Measurements from ENCODE around the gene GDI1.

GDI1 gene

DNA sequence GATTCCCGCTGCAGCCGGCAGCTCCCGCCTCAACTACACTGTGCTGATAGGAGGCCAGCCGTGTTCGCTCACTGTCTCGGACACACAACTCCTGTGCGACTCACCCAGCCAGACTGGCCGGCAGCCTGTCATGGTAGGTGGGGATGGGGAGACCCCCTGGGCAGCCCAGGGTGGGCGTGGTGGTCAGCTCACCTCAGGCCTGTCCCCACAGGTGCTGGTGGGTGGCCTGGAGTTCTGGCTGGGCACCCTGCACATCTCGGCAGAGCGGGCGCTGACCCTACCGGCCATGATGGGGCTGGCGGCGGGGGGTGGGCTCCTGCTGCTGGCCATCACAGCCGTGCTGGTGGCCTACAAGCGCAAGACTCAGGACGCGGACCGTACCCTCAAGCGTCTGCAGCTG is 30.6 kb downstream of the GDI1 start:
- peak overlapping the region; percentile 23 for H2AFZ ChIP-seq (ENCODE audit: low read depth, low read length)
- H4K91ac ChIP-seq (ENCODE audit: low read length) = no peak overlapping the region
- no peak overlapping the region for H2BK120ac ChIP-seq (ENCODE audit: low read depth, low read length)
- no peak overlapping the region for H3K4ac ChIP-seq (ENCODE audit: low read depth in 1 of 2, low read length in 2 of 2)
- peaks cover 71 to 100% of the 10 kb centered on the region in 2 experiments for H3K36me3 ChIP-seq (ENCODE audit: control insufficient read depth in 1 of 2, insufficient read depth in 2 of 2, low read depth in 1 of 2, low read length in 2 of 2)
- no peak overlapping the region for H3K27ac ChIP-seq (ENCODE audit: low read length, poor library complexity, severe bottlenecking)
- no peak overlapping the region for H3K4me2 ChIP-seq (ENCODE audit: low read length, poor library complexity, severe bottlenecking)
- no peak overlapping the region for H4K8ac ChIP-seq (ENCODE audit: low read length)
- H3K18ac ChIP-seq (ENCODE audit: low read depth in 1 of 2, low read length in 2 of 2) = no peak overlapping the region
- H2AK5ac ChIP-seq (ENCODE audit: low read length, severe bottlenecking) = no peak overlapping the region
- WGBS = 97% methylated on average over 15 of the region's 21 CpGs
- no peaks in the 10 kb centered on the region for H3K9me3 ChIP-seq (ENCODE audit: control insufficient read depth, low read length)
- peaks cover 17% of the 10 kb centered on the region for H3K79me1 ChIP-seq (replicated peaks; ENCODE audit: low read length, poor library complexity, severe bottlenecking)
- H3K4me3 ChIP-seq (ENCODE audit: insufficient read depth in 1 of 2, low read depth in 1 of 2, low read length in 2 of 2) = no peak overlapping the region
- H2BK5ac ChIP-seq (ENCODE audit: low read depth, low read length, poor library complexity, severe bottlenecking) = no peak overlapping the region
- no peak overlapping the region for H3K9ac ChIP-seq (ENCODE audit: low read length)
- no peak overlapping the region for H3K23ac ChIP-seq (ENCODE audit: low read length in 2 of 2)
- H2BK12ac ChIP-seq (ENCODE audit: low read length in 2 of 2) = no peak overlapping the region
- DNase-seq = no peak
- no peak overlapping the region for H3K14ac ChIP-seq (ENCODE audit: low read length in 2 of 2)
- H2BK15ac ChIP-seq (ENCODE audit: low read depth, poor library complexity, severe bottlenecking) = no peak overlapping the region
- no peaks in the 10 kb centered on the region for H3K27me3 ChIP-seq (ENCODE audit: control insufficient read depth in 1 of 2, insufficient read depth in 1 of 2, low read length in 2 of 2)
- H3K4me1 ChIP-seq (ENCODE audit: control insufficient read depth, insufficient read depth, low read depth, low read length) = no peaks in the 10 kb centered on the region

DNA sequence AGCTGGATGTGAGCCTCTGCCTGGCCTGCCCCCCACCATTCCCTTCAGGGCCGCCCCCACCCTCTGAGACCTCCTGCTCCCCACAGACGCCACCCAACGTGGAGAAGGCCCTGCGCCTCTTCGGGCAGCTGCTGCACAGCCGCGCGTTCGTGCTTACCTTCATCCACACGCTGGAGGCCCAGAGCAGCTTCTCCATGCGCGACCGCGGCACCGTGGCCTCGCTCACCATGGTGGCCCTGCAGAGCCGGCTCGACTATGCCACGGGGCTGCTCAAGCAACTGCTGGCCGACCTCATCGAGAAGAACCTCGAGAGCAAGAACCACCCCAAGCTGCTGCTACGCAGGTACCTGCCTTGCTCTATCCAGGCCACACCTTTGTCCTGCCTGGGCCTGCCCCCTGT is 31.3 kb downstream of the GDI1 start:
- Histone ChIP-seq H3K79me1 (replicated peaks; ENCODE audit: low read length, poor library complexity, severe bottlenecking) (peaks cover 16% of the 10 kb centered on the region), H3K4ac (ENCODE audit: low read depth in 1 of 2, low read length in 2 of 2) (no peak overlapping the region), H2AFZ (ENCODE audit: low read depth, low read length) (no peak overlapping the region), H4K8ac (ENCODE audit: low read length) (no peak overlapping the region), H3K9ac (ENCODE audit: low read length) (no peak overlapping the region), H3K4me3 (ENCODE audit: insufficient read depth in 1 of 2, low read depth in 1 of 2, low read length in 2 of 2) (no peak overlapping the region), H3K27ac (ENCODE audit: low read length, poor library complexity, severe bottlenecking) (no peak overlapping the region), H3K27me3 (ENCODE audit: control insufficient read depth in 1 of 2, insufficient read depth in 1 of 2, low read length in 2 of 2) (no peaks in the 10 kb centered on the region), H2BK15ac (ENCODE audit: low read depth, poor library complexity, severe bottlenecking) (no peak overlapping the region), H2BK12ac (ENCODE audit: low read length in 2 of 2) (no peak overlapping the region), H2BK120ac (ENCODE audit: low read depth, low read length) (no peak overlapping the region), H3K4me1 (ENCODE audit: control insufficient read depth, insufficient read depth, low read depth, low read length) (no peaks in the 10 kb centered on the region), H3K36me3 (ENCODE audit: control insufficient read depth in 1 of 2, insufficient read depth in 2 of 2, low read depth in 1 of 2, low read length in 2 of 2) (peaks cover 65 to 100% of the 10 kb centered on the region in 2 experiments), H4K91ac (ENCODE audit: low read length) (no peak overlapping the region), H2AK5ac (ENCODE audit: low read length, severe bottlenecking) (no peak overlapping the region), H3K18ac (ENCODE audit: low read depth in 1 of 2, low read length in 2 of 2) (no peak overlapping the region), H2BK5ac (ENCODE audit: low read depth, low read length, poor library complexity, severe bottlenecking) (no peak overlapping the region), H3K4me2 (ENCODE audit: low read length, poor library complexity, severe bottlenecking) (no peak overlapping the region), H3K14ac (ENCODE audit: low read length in 2 of 2) (no peak overlapping the region), H3K23ac (ENCODE audit: low read length in 2 of 2) (no peak overlapping the region), H3K9me3 (ENCODE audit: control insufficient read depth, low read length) (no peaks in the 10 kb centered on the region)
- no peak for DNase-seq
- WGBS = 97% methylated on average over 22 of the region's 23 CpGs

DNA sequence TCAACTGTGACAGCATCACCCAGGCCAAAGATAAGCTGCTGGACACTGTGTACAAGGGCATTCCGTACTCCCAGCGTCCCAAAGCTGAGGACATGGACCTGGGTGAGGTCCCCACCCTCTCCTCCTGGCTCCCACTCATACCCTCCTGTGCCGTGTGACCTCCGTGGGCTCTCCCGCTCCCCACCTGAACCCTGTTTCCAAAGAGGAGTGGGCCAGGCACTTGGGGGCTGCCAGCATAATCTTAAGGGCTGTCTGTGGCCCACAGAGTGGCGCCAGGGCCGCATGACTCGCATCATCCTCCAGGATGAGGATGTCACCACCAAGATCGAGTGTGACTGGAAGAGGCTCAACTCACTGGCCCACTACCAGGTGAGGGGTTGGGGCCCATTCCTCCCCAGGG is 32.2 kb downstream of the GDI1 start:
- H3K4me3 ChIP-seq (ENCODE audit: insufficient read depth in 1 of 2, low read depth in 1 of 2, low read length in 2 of 2) = no peak overlapping the region
- H3K4ac ChIP-seq (ENCODE audit: low read depth in 1 of 2, low read length in 2 of 2) = no peak overlapping the region
- peaks cover 65 to 100% of the 10 kb centered on the region in 2 experiments for H3K36me3 ChIP-seq (ENCODE audit: control insufficient read depth in 1 of 2, insufficient read depth in 2 of 2, low read depth in 1 of 2, low read length in 2 of 2)
- H2BK15ac ChIP-seq (ENCODE audit: low read depth, poor library complexity, severe bottlenecking) = no peak overlapping the region
- no peak overlapping the region for H4K91ac ChIP-seq (ENCODE audit: low read length)
- peaks cover 14% of the 10 kb centered on the region for H3K79me1 ChIP-seq (replicated peaks; ENCODE audit: low read length, poor library complexity, severe bottlenecking)
- H3K23ac ChIP-seq (ENCODE audit: low read length in 2 of 2) = no peak overlapping the region
- H3K4me2 ChIP-seq (ENCODE audit: low read length, poor library complexity, severe bottlenecking) = no peak overlapping the region
- no peak overlapping the region for H2BK5ac ChIP-seq (ENCODE audit: low read depth, low read length, poor library complexity, severe bottlenecking)
- no peak overlapping the region for H3K18ac ChIP-seq (ENCODE audit: low read depth in 1 of 2, low read length in 2 of 2)
- H2AFZ ChIP-seq (ENCODE audit: low read depth, low read length) = no peak overlapping the region
- H2BK120ac ChIP-seq (ENCODE audit: low read depth, low read length) = no peak overlapping the region
- 97% methylated on average over 7 of the region's 9 CpGs for WGBS
- H3K9ac ChIP-seq (ENCODE audit: low read length) = no peak overlapping the region
- H4K8ac ChIP-seq (ENCODE audit: low read length) = no peak overlapping the region
- DNase-seq = no peak
- H3K14ac ChIP-seq (ENCODE audit: low read length in 2 of 2) = no peak overlapping the region
- no peak overlapping the region for H2AK5ac ChIP-seq (ENCODE audit: low read length, severe bottlenecking)
- H3K4me1 ChIP-seq (ENCODE audit: control insufficient read depth, insufficient read depth, low read depth, low read length) = no peaks in the 10 kb centered on the region
- H2BK12ac ChIP-seq (ENCODE audit: low read length in 2 of 2) = no peak overlapping the region
- no peaks in the 10 kb centered on the region for H3K27me3 ChIP-seq (ENCODE audit: control insufficient read depth in 1 of 2, insufficient read depth in 1 of 2, low read length in 2 of 2)
- H3K9me3 ChIP-seq (ENCODE audit: control insufficient read depth, low read length) = no peaks in the 10 kb centered on the region
- no peak overlapping the region for H3K27ac ChIP-seq (ENCODE audit: low read length, poor library complexity, severe bottlenecking)

DNA sequence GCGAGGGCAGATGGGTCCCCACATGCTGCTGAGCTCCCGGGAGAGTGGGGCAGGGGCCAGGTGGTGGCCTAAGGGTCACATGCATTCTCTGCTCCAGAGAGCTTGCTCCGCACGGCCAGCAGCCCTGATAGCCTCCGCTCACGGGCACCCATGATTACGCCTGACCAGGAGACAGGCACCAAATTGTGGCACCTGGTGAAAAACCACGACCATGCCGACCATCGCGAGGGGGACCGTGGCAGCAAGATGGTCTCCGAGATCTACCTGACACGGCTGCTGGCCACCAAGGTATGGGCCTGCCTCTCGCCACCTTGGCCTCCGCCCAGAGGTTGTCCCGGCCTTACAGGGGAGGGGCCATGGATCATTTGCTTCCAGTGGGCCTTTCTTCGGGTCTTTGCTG is 32.9 kb downstream of the GDI1 start:
- H3K4ac ChIP-seq (ENCODE audit: low read depth in 1 of 2, low read length in 2 of 2) = no peak overlapping the region
- DNase-seq = no peak
- H4K91ac ChIP-seq (ENCODE audit: low read length) = no peak overlapping the region
- no peak overlapping the region for H2AFZ ChIP-seq (ENCODE audit: low read depth, low read length)
- H3K23ac ChIP-seq (ENCODE audit: low read length in 2 of 2) = no peak overlapping the region
- H2AK5ac ChIP-seq (ENCODE audit: low read length, severe bottlenecking) = no peak overlapping the region
- no peak overlapping the region for H3K4me2 ChIP-seq (ENCODE audit: low read length, poor library complexity, severe bottlenecking)
- no peak overlapping the region for H2BK120ac ChIP-seq (ENCODE audit: low read depth, low read length)
- H3K27me3 ChIP-seq (ENCODE audit: control insufficient read depth in 1 of 2, insufficient read depth in 1 of 2, low read length in 2 of 2) = no peaks in the 10 kb centered on the region
- 97% methylated on average over 18 of the region's 18 CpGs for WGBS
- peaks cover 12% of the 10 kb centered on the region for H3K79me1 ChIP-seq (replicated peaks; ENCODE audit: low read length, poor library complexity, severe bottlenecking)
- H4K8ac ChIP-seq (ENCODE audit: low read length) = no peak overlapping the region
- no peak overlapping the region for H3K18ac ChIP-seq (ENCODE audit: low read depth in 1 of 2, low read length in 2 of 2)
- peaks cover 59 to 93% of the 10 kb centered on the region in 2 experiments for H3K36me3 ChIP-seq (ENCODE audit: control insufficient read depth in 1 of 2, insufficient read depth in 2 of 2, low read depth in 1 of 2, low read length in 2 of 2)
- no peak overlapping the region for H3K27ac ChIP-seq (ENCODE audit: low read length, poor library complexity, severe bottlenecking)
- no peak overlapping the region for H3K9ac ChIP-seq (ENCODE audit: low read length)
- no peaks in the 10 kb centered on the region for H3K9me3 ChIP-seq (ENCODE audit: control insufficient read depth, low read length)
- H2BK12ac ChIP-seq (ENCODE audit: low read length in 2 of 2) = no peak overlapping the region
- H3K4me3 ChIP-seq (ENCODE audit: insufficient read depth in 1 of 2, low read depth in 1 of 2, low read length in 2 of 2) = no peak overlapping the region
- H3K4me1 ChIP-seq (ENCODE audit: control insufficient read depth, insufficient read depth, low read depth, low read length) = no peaks in the 10 kb centered on the region
- no peak overlapping the region for H2BK5ac ChIP-seq (ENCODE audit: low read depth, low read length, poor library complexity, severe bottlenecking)
- no peak overlapping the region for H3K14ac ChIP-seq (ENCODE audit: low read length in 2 of 2)
- H2BK15ac ChIP-seq (ENCODE audit: low read depth, poor library complexity, severe bottlenecking) = no peak overlapping the region

Measured in mesenchymal stem cell (in vitro differentiated cells and primary cell).